ENCODE measurements around the gene LGR4. TPM values are rescaled to one million over a fixed set of nuclear protein-coding genes. Genes with fewer than 3 reads are reported as not detected.

Gene LGR4
- total and polyA plus RNA-seq, 10 of the 15 experiments (the other 5 are each of a cell fraction or from before 2014, with no cell fraction given), result under 0.01 to 0.64 (median 0.04) TPM; not detected in 5

DNA sequence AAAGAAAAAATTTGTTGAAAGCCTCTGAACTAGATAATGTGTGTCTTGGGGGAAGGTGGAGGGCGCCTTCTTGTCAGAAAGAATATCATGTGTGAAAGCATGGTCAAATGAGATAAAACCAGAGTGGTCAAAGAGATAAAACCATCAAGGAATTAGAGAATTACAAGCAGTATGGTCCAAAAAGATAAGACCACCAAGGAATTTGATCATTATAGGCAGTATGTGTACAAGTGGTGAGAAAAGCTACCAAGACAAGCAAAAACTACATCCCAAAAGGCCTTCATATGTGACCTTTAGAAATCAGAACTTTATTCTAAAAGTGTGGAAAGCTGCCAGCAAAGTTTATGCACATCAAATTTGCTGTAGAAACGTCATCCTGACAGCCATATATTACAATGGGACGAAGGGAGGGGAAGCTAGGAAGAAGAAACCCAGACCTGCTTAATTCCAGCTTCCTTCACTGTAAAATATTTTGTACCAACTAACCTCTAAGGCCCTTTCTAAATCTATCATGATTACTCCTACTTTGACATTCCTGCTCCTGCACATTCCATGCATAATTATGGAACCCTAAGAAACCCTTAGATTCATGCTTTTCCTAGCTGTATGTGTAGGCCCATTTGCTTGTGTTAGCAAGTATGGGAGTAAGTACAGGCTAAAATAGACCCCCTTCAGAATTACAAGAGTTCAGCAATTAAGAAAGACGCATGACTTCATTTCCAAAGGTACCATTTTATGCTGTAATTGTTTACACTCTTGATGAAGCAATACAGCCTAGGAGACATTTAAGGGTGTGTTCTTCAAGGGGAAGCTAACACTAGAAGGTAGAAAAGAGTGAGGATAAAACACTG is 51.6 kb downstream of the LGR4 start:
- Histone ChIP-seq H3K9me3 (replicated peaks; ENCODE audit: control insufficient read depth, insufficient read depth, low read length) (no peaks in the 10 kb centered on the region), H2AFZ (ENCODE audit: control insufficient read depth, low read depth, low read length) (no peak overlapping the region), H3K4me3 (no peak overlapping the region), H3K4me2 (ENCODE audit: control insufficient read depth, insufficient read depth) (no peak overlapping the region), H3K79me2 (ENCODE audit: control insufficient read depth, insufficient read depth, low read length) (no peaks in the 10 kb centered on the region), H3K27me3 (replicated peaks in 1 of 2; ENCODE audit: control insufficient read depth in 2 of 2, insufficient read depth in 2 of 2, low read length in 1 of 2) (no peaks in the 10 kb centered on the region), H4K20me1 (ENCODE audit: control insufficient read depth, insufficient read depth) (no peaks in the 10 kb centered on the region), H3K4me1 (ENCODE audit: control insufficient read depth, insufficient read depth, low read length) (no peaks in the 10 kb centered on the region), H3K27ac (ENCODE audit: control insufficient read depth, insufficient read depth) (no peak overlapping the region), H3K36me3 (ENCODE audit: control insufficient read depth in 2 of 2, insufficient read depth in 2 of 2, low read length in 1 of 2) (no peaks in the 10 kb centered on the region), H3K9ac (ENCODE audit: control insufficient read depth, insufficient read depth, low read length) (no peak overlapping the region)
- DNase-seq (ENCODE audit: low read depth, low spot score) (no peak), FAIRE-seq (no peak), ATAC-seq (no peak)
- no peak for TF ChIP-seq WRNIP1 (IDR thresholded peaks at IDR 0.05; ENCODE audit: borderline replicate concordance, low read depth, low read length)
- TF ChIP-seq POU2F2 (IDR thresholded peaks at IDR 0.05; ENCODE audit: borderline replicate concordance, low read depth, low read length), result no peak
- TF ChIP-seq, protein P1, sequence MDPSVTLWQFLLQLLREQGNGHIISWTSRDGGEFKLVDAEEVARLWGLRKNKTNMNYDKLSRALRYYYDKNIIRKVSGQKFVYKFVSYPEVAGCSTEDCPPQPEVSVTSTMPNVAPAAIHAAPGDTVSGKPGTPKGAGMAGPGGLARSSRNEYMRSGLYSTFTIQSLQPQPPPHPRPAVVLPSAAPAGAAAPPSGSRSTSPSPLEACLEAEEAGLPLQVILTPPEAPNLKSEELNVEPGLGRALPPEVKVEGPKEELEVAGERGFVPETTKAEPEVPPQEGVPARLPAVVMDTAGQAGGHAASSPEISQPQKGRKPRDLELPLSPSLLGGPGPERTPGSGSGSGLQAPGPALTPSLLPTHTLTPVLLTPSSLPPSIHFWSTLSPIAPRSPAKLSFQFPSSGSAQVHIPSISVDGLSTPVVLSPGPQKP (IDR thresholded peaks at IDR 0.05; ENCODE audit: low read depth, low read length), result no peak
- no peak for TF ChIP-seq KAT2A (conservative IDR thresholded peaks at IDR 0.05; ENCODE audit: control insufficient read depth, low read depth, low read length)
- TF ChIP-seq TCF7 (IDR thresholded peaks at IDR 0.05; ENCODE audit: borderline replicate concordance), result no peak
- no peak for TF ChIP-seq PAX5 (IDR thresholded peaks at IDR 0.05; ENCODE audit: borderline replicate concordance, low read depth, low read length)
- no peak for TF ChIP-seq ZNF24 (IDR thresholded peaks at IDR 0.05)
- TF ChIP-seq, protein P2, sequence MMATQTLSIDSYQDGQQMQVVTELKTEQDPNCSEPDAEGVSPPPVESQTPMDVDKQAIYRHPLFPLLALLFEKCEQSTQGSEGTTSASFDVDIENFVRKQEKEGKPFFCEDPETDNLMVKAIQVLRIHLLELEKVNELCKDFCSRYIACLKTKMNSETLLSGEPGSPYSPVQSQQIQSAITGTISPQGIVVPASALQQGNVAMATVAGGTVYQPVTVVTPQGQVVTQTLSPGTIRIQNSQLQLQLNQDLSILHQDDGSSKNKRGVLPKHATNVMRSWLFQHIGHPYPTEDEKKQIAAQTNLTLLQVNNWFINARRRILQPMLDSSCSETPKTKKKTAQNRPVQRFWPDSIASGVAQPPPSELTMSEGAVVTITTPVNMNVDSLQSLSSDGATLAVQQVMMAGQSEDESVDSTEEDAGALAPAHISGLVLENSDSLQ (IDR thresholded peaks at IDR 0.05), result no peak
- TF ChIP-seq TAF1 (IDR thresholded peaks at IDR 0.05; ENCODE audit: borderline replicate concordance, low read depth, low read length), result no peak
- no peak for TF ChIP-seq LARP7 (IDR thresholded peaks at IDR 0.05)
- no peak for TF ChIP-seq TCF12 (IDR thresholded peaks at IDR 0.05; ENCODE audit: low read depth, low read length)
- no peak for TF ChIP-seq BCL11A (IDR thresholded peaks at IDR 0.05; ENCODE audit: low read depth, low read length)
- TF ChIP-seq NFYB (IDR thresholded peaks at IDR 0.05; ENCODE audit: insufficient read depth, low read depth, low read length), result no peak
- TF ChIP-seq CHD2 (IDR thresholded peaks at IDR 0.05; ENCODE audit: borderline replicate concordance, low read depth, low read length), result no peak
- no peak for TF ChIP-seq SMARCA5 (IDR thresholded peaks at IDR 0.05)
- no peak for TF ChIP-seq HCFC1 (IDR thresholded peaks at IDR 0.05; ENCODE audit: low read length)
- intact Hi-C loops (cut with micrococcal nuclease; ENCODE audit: unreplicated experiment), result no loop called here
- ChIA-PET CTCF (interaction anchor here (1.6 kb wide), 1 partner anchor 65 kb away, joined by 3 read pairs; no protein-coding TSS in a partner anchor), SMC1A (ENCODE audit: uncharacterized antibody, unreplicated experiment) (interaction anchor here (1.4 kb wide), 1 partner anchor 9 kb away, joined by 4 read pairs; no protein-coding TSS in a partner anchor), POLR2A (no interaction called here), RAD21 (ENCODE audit: unreplicated experiment) (no interaction called here)
- BruUV-seq (replicated peaks), result no TSS peak
- whole genome bisulfite sequencing (ENCODE audit: insufficient coverage, insufficient replicate concordance, low lambda C conversion rate, missing lambda C conversion rate), result 24% methylated on average over 4 of the region's 4 CpGs
- in situ Hi-C loops (cut with MboI), result no loop called here

Measured in GM12878 (cell line).